WI38 (cell line): Measurements from ENCODE around the gene SP8.

ENCODE experiments used
- H3K4me3 ChIP-seq: 2 replicates; pipeline ENCODE4 v1.5.1; 2011; ENCODE audit warnings: low read depth, mild to moderate bottlenecking, control low read depth, low read length
- CTCF ChIP-seq: IDR thresholded peaks from 2 replicates; pipeline ENCODE4 v1.5.1; 2012; ENCODE audit warnings: low read depth, mild to moderate bottlenecking, control low read depth, low read length

SP8 gene

GRCh38 chr7:20786421-20786778 lies 286 bp downstream of the SP8 start:
- no peak for TF ChIP-seq CTCF
- H3K4me3 ChIP-seq: peak overlapping the region; percentile 54

- H3K4me3 ChIP-seq: peak overlapping the region; percentile 54
- TF ChIP-seq CTCF: no peak
Measured at GRCh38 chr7:20786049-20786412, 655 bp downstream of the SP8 start.

- TF ChIP-seq CTCF: no peak
- peak overlapping the region; percentile 54 for H3K4me3 ChIP-seq
Measured at GRCh38 chr7:20785157-20786048, 1.3 kb downstream of the SP8 start.

- H3K4me3 ChIP-seq: no peak overlapping the region
- TF ChIP-seq CTCF: no peak
Measured at GRCh38 chr7:20784388-20785156, 2.1 kb downstream of the SP8 start.

GRCh38 chr7:20783700-20784387 lies 2.8 kb downstream of the SP8 start:
- H3K4me3 ChIP-seq: no peak overlapping the region

GRCh38 chr7:20783125-20783699 lies 3.5 kb downstream of the SP8 start:
- H3K4me3 ChIP-seq: no peak overlapping the region
- TF ChIP-seq CTCF: no peak

More at GRCh38 chr7:20783700-20784387, 2.8 kb downstream of the SP8 start:
- TF ChIP-seq CTCF: no peak
